Measurements from ENCODE around the gene MPP4. TPM values are rescaled to one million over a fixed set of nuclear protein-coding genes. Genes with fewer than 3 reads are reported as not detected.

Gene MPP4
- polyA plus RNA-seq, 1 experiment = 8.6 TPM

- H3K27ac ChIP-seq (ENCODE audit: low read depth, low read length) = peak overlapping the region; percentile 58
- POLR2A ChIA-PET = interaction anchor here (0.6 to 2.5 kb wide), 2 partner anchors 45 to 431 kb away, joined by 3 to 10 read pairs; no protein-coding TSS in a partner anchor
- H3K9me3 ChIP-seq (ENCODE audit: control insufficient read depth, insufficient read depth, low read length) = no peaks in the 10 kb centered on the region
- CTCF ChIA-PET = interaction anchor here (1.5 kb wide), 1 partner anchor 463 kb away, joined by 3 read pairs; no protein-coding TSS in a partner anchor
- DNase-seq (ENCODE audit: low read depth, low spot score) = no peak
- H3K27me3 ChIP-seq (ENCODE audit: control insufficient read depth, insufficient read depth, low read length) = no peaks in the 10 kb centered on the region
- H3K4me3 ChIP-seq (ENCODE audit: low read depth, low read length) = no peak overlapping the region
- TF ChIP-seq CTCF (IDR thresholded peaks at IDR 0.05; ENCODE audit: low read depth, low read length) = no peak
Observed at GRCh38 chr2:201699416-201699815, 972 bp upstream of the MPP4 start.

- Histone ChIP-seq H3K27ac (ENCODE audit: low read depth, low read length) (peak overlapping the region; percentile 47), H3K4me3 (ENCODE audit: low read depth, low read length) (no peak overlapping the region; the same call in 1 of the 2 replicates), H3K27me3 (ENCODE audit: control insufficient read depth, insufficient read depth, low read length) (no peaks in the 10 kb centered on the region), H3K9me3 (ENCODE audit: control insufficient read depth, insufficient read depth, low read length) (no peaks in the 10 kb centered on the region)
- no peak for TF ChIP-seq CTCF (IDR thresholded peaks at IDR 0.05; ENCODE audit: low read depth, low read length)
- POLR2A ChIA-PET = interaction anchor here (2.5 kb wide), 1 partner anchor 43 kb away, joined by 10 read pairs; no protein-coding TSS in a partner anchor
- CTCF ChIA-PET = interaction anchor here (1.5 kb wide), 1 partner anchor 461 kb away, joined by 3 read pairs; no protein-coding TSS in a partner anchor
- DNase-seq (ENCODE audit: low read depth, low spot score) = peak; percentile 59
Observed at GRCh38 chr2:201697899-201698298, 545 bp downstream of the MPP4 start.

- peak overlapping the region; percentile 33 for H3K27ac ChIP-seq (ENCODE audit: low read depth, low read length)
- no peak for TF ChIP-seq CTCF (IDR thresholded peaks at IDR 0.05; ENCODE audit: low read depth, low read length)
- ChIA-PET CTCF (no interaction called here), POLR2A (interaction anchor here (0.5 to 1.9 kb wide), 3 partner anchors 42 to 711 kb away, joined by 3 to 4 read pairs (median 3); partner anchors contain the start of gene ALS2)
- peak; percentile 85 for DNase-seq (ENCODE audit: low read depth, low spot score)
- no peaks in the 10 kb centered on the region for H3K9me3 ChIP-seq (ENCODE audit: control insufficient read depth, insufficient read depth, low read length)
- H3K4me3 ChIP-seq (ENCODE audit: low read depth, low read length) = no peak overlapping the region
- no peaks in the 10 kb centered on the region for H3K27me3 ChIP-seq (ENCODE audit: control insufficient read depth, insufficient read depth, low read length)
Observed at GRCh38 chr2:201696151-201696659, 2.2 kb downstream of the MPP4 start.

- ChIA-PET CTCF (interaction anchor here (0.5 kb wide), 1 partner anchor 19 kb away, joined by 4 read pairs; no protein-coding TSS in a partner anchor), POLR2A (no interaction called here)
- no peak for TF ChIP-seq CTCF (IDR thresholded peaks at IDR 0.05; ENCODE audit: low read depth, low read length)
- Histone ChIP-seq H3K9me3 (ENCODE audit: control insufficient read depth, insufficient read depth, low read length) (no peaks in the 10 kb centered on the region), H3K27me3 (ENCODE audit: control insufficient read depth, insufficient read depth, low read length) (no peaks in the 10 kb centered on the region), H3K4me3 (ENCODE audit: low read depth, low read length) (no peak overlapping the region), H3K27ac (ENCODE audit: low read depth, low read length) (no peak overlapping the region)
- no peak for DNase-seq (ENCODE audit: low read depth, low spot score)
Observed at GRCh38 chr2:201685156-201685555, 13.3 kb downstream of the MPP4 start.

- peak; percentile 36 for TF ChIP-seq CTCF (IDR thresholded peaks at IDR 0.05; ENCODE audit: low read depth, low read length)
- no peaks in the 10 kb centered on the region for H3K9me3 ChIP-seq (ENCODE audit: control insufficient read depth, insufficient read depth, low read length)
- POLR2A ChIA-PET = no interaction called here
- no peak for DNase-seq (ENCODE audit: low read depth, low spot score)
- CTCF ChIA-PET = no interaction called here
- H3K27ac ChIP-seq (ENCODE audit: low read depth, low read length) = no peak overlapping the region
- H3K4me3 ChIP-seq (ENCODE audit: low read depth, low read length) = no peak overlapping the region
- no peaks in the 10 kb centered on the region for H3K27me3 ChIP-seq (ENCODE audit: control insufficient read depth, insufficient read depth, low read length)
Observed at GRCh38 chr2:201680743-201681142, 17.7 kb downstream of the MPP4 start.
